NCI-H345 (cell line): ENCODE data around the gene NLRP3.
"Not testable (repeated sequence)": the region's sequence is repeated elsewhere in the genome, so short reads cannot be mapped to it uniquely, and the experiment has no call there.

Experiments used
- DNase-seq: peaks from one replicate; lab custom pipeline; 2025; lab: John Stamatoyannopoulos, UW

The NLRP3 gene

DNA sequence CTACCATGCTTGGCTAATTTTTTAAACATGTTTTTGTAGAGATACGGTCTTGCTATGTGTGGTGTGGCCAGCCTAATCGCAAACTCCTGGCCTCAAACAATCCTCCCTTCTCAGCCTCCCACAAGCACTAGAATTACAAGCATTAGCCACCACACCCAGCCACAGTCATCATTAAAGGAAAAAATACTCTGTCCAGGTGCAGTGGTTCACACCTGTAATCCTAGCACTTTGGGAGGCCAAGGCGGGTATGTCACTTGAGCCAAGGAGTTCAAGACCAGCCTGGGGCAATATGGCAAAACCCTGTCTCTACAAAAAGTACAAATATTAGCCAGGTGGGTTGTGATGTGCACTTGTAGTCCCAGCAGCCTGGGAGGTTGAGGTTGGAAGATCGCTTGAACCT is 25.0 kb upstream of the NLRP3 start:
- no peak for DNase-seq

DNA sequence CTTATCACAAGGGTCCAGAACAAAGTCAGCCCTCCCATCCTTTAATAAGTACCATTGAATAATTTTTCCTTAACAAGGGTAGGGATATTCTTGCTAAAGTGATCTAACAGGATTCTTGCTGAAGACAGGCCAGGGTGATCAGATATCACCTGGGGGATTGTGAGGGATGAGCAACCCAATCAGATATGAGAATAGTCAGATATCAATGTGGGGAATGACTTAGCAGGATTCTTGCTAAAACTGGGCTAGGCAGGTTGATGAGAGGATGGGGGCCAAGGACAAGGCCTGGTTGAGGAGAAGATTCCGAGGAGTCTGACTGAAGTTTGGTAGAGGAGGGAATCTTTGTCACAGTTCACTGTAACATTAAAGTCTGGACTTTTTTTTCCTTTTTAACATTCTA is 23.9 kb upstream of the NLRP3 start:
- no peak for DNase-seq

DNA sequence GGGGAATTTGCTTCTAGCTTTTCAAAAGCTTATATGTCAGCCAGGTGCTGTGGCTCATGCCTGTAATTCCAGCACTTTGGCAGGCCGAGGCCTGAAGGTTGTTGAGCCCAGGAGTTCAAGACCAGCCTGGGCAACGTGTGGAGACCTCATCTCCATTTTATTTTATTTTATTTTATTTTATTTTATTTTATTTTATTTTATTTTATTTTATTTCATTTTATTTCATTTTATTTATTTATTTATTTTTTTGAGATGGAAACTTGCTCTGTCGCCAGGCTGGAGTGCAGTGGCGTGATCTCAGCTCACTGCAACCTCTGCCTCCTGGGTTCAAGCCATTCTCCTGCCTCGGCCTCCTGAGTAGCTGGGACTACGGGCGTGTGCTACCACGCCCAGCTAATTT is 20.9 kb upstream of the NLRP3 start:
- DNase-seq: not testable (repeated sequence)

DNA sequence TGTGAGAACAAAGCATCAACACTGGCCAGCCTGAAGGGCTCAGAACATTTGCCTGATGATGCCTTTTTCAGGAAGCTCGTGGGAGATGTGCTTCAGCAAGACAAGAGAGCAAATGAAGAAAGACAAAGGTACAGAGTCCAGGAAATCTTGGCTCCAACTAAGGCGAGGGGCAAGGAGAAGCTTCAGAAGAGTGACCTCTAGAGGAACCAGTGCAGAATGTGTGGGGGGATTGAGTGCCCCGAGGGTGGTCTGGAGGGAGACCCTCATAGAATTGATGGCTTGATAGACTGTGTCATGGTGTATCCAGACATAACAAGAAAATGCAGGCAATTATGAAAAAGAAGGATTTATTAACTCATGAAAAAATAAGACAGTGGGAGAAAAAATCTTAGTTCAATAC is 15.3 kb upstream of the NLRP3 start:
- DNase-seq: no peak

DNA sequence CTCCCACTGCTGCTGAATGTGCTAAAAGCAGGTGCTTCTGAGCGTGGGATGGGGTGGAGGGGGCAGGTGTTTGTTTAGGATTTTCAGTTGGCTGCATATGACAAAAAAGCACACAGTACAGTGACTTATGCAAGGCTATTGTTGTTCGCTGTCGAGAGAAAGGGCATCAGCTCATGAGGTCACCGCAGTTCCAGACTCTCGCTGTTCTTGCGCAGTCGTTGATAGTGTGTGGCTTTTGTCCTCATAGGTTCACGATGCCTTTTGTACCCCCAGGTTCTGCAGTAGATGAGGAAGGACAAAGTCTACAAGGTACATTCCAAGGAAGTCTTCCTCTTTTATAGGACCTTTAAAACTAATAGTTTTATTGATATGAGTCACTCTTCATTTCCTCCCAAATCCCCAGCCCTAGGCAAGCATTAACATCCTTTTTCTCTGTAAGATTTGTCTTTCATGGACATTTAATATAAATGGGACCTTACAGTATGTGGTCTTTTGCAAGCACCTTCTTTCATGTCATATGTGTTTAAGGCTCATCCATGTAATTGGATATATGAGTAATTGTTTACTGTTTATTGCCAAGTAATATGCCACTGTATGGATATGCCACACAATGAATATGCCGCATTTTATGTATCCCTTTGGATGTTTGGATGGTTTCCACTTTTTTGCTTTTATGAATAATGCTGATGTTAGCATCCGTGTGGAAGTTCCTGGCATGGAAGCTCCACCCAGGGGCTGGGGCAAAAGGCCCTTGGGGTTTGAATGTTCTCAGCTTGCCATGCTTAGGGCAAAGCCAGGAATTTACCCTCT is 14.5 kb upstream of the NLRP3 start:
- DNase-seq: peak; percentile 85

DNA sequence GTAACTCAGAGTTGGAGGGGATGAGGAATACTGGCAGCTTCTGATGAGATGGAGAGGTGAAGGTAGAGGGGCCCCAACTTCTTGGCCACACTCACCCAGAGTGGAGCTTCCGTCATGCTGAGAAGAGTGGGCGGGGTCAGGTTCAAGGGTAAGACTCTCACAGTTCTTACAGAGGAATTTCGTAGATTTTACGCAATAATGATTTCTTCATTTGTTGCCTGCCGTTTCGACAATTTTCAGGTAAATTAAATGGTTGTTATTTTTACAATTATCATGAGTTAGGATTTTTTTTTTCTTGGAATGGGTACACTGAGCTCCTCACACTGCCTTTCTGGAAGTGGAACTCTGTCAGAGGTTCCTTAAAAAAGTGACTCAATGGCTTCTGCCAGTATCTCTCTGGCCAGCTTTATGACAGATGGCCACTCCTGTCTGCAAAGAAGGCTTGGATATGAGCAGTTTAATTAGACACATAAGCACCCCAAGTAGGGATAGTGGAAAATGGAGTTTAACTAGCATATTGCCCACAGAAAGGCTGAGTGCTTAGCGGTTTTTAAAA is 13.8 kb upstream of the NLRP3 start:
- no peak for DNase-seq

DNA sequence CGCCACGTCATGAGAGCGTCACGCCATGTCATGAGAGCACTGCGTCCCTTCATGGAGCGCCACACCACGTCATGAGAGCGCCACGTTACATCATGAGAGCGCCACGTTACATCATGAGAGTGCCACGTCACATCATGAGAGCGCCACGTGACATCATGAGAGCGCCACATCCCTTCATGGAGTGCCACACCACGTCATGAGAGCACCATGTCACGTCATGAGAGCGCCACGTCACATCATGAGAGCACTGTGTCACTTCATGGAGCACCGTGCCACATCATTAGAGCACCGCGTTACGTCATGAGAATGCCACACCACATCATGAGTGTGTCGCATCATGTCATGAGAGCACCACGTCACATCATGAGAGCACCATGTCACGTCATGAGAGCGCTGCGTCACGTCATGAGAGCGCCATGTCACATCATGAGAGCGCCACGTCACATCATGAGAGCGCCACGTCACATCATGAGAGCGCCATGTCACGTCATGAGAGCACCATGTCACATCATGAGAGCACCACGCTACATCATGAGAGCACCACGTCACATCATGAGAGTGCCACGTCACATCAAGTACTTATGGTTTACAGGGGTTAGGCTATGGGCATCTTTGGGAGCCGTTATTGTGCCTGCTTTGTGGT is 9.8 kb upstream of the NLRP3 start:
- DNase-seq: no peak

DNA sequence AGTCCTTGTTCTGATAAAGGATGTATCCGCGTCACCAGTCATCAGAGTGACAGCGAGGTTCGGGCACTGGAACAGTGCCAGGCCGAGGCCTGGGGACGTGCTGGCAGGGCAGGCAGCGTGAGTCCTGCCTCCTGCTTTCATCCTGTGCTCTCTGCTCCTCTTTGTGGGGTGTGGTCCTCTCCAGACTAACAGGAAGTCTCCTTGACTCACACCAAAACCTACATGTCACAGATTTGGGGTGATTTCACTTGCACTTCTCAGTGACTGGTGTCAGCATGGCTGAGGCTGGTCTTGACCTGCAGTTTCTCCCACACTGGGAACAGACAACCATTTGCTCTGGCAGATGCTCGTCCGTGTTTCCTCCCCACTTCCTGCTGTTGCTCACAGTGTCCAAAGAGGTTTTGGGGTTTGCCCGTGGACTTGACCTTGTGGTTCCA is 8.8 kb upstream of the NLRP3 start:
- DNase-seq: no peak

DNA sequence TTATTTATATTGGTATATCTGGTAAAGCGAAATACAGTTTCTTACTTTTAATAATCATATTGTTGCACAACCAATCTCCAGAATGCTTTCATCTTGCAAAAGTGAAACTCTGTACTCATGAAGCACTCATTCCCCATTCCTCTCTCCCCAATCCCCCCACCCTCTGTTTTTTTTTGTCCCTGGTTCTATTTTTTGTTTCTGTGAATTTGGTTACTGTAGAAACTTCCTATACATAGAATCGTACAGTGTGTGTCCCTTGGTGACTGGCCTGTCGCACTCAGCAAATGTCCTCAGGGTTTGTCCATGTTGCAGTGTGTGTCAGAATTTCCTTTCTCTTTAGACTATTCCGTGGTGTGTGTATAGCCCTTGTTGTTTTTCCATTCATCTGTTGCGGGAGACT is 7.9 kb upstream of the NLRP3 start:
- DNase-seq: no peak

DNA sequence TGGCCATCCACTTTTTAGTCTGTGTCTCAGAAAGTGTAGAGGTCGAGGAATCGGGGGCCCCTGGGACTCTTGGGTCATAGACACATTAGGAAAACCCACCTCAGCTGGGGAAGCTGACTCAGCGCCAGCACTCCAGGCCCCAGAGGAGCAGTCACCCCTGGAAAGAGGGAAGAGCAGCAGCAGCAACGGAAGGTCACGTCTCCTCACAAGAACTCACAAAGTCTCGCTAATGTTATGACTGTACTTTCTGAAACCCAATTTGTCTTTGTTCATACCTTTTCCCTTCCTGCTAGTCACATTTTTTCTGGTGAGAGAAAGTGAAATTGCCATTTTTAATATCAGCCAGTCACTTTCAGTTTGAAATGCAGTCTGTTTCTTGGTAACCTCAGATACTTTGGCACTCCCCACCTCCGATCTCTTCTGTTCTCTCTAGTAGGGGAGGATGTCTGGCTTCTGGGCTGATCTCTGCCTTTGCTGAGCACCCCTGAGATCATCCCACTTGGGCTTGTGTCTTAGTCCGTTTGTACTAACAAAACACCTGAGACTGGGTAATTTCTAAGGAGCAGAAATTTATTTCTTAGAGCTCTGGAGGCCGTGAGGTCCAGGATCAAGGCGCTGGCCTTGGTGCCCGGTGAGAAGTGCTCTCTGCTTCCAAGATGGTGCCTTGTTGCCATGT is 6.0 kb upstream of the NLRP3 start:
- DNase-seq: no peak

DNA sequence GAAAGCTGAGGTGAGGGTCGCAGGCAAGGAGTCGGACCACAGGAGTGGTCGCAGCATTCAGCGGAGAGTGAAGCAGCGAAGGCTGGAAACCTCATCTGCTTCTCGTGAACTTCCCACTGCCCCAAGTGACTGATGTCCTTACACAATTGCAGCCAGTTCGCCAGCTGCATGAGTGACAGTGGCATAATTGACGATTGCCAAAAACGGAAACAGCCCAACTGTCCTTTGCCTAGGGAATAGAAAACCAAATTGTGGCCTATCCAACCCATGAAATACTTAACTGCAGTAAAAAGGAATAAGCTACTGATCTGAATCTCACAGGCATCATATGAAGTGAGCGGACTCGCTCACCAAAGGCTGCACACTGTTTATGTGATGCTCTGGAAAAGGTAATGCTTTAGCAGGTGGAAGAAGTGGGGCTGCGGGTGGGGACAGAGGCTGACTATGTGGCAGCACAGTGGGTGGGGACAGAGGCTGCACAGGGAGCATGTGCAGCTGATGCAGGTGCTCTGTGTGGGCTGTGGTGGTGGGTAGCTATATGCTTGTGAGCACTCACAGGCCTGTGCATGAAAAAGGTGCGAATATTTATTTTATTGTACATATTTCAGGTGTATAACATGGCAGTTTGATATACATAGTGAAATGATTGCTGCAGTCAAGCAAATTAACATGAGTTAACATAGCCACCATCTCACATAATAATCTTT is 4.2 kb upstream of the NLRP3 start:
- no peak for DNase-seq

DNA sequence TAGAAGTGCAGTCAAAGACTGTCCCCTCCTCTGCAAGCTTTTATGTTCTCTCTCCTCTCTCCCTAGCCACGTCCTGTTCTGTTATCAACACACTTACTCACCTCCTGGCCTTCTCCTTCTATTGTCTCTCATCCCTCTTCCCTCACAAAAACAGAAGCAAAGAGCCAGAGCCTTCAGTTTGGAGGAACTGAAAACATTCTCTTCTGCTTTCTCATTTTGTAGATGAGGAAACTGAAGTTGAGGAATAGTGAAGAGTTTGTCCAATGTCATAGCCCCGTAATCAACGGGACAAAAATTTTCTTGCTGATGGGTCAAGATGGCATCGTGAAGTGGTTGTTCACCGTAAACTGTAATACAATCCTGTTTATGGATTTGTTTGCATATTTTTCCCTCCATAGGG is 1.9 kb downstream of the NLRP3 start:
- DNase-seq: no peak

DNA sequence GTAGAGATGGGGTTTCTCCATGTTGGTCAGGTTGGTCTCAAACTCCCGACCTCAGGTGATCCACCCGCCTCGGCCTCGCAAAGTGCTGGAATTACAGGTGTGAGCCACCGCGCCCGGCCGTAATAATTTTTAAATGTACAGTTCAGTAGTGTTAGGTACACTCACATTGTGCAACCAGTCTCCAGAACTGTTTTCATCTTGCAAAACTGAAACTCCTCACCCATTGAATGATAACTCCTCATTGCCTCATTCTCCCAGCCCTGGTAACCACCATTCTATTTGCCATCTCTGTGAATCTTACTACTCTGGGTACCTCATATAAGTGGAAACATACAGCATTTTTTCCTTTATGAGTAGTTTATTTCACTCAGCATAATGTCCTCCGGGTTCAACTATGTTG is 3.4 kb downstream of the NLRP3 start:
- no peak for DNase-seq

DNA sequence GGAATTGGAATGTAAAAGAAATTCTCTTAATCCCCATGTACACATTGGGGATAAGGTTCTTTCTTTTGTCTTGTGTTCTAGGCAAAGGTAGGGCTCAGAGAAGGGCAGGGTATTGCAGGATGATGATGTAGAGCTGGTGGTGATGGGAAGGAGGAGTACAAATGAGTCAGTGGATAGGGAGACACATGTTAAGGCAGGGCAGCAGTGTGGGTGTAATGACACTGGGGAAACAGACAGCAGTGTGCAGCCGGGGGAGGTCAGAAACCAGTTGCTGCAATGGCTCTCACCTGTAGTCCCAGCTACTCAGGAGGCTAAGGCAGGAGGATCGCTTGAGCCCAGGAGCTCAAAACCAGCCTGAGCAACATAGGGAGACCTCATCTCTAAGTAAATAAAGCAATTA is 5.1 kb downstream of the NLRP3 start:
- DNase-seq: no peak

DNA sequence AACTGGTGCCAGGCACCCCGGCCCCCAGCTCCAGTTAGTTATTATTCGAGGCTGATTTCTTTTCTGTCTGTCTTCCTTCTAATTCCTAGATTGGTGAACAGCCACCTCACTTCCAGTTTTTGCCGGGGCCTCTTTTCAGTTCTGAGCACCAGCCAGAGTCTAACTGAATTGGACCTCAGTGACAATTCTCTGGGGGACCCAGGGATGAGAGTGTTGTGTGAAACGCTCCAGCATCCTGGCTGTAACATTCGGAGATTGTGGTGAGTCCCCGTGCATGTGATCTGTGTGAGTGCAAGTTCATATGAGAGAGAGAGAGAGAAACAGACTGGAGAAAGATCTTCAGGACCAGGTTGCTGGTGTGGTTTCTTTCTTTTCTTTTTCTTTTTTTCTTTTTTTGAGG is 13.5 kb downstream of the NLRP3 start:
- DNase-seq: no peak

DNA sequence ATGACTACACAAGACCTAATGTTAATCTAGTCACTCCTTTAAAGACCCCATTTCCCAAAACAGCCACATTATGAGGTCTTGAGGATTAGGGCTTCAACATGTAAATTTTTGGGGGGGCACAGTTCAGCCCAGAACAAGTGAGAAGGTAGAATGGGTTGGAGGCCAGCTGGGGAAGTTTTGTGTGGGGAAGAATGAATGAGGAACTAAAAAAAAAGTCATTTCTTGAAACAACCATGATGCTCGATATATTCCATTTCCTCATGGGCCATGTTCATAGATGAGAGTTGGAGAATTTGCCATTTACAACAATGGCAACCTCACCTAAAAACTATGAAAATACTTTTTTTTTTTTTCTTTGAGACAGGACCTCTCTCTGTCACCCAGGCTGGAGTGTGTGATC is 14.5 kb downstream of the NLRP3 start:
- no peak for DNase-seq

DNA sequence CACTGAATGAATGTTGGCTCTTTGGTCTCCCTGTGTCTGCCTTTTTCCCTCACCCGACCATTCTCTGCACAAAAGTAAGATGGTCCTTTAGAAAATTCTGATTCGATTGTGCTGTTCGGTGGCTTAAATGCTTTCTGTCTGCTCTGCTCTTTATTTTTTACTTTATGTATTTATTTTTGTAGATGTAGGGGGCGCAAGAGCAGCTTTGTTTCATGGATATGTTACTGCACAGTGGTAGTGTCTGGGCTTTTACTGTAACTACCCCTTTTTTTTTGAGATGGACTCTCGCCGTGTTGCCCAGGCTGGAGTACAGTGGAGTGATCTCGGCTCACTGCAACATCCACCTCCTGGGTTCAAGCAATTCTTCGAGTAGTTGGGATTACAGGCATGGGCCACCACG is 15.7 kb downstream of the NLRP3 start:
- DNase-seq: no peak

DNA sequence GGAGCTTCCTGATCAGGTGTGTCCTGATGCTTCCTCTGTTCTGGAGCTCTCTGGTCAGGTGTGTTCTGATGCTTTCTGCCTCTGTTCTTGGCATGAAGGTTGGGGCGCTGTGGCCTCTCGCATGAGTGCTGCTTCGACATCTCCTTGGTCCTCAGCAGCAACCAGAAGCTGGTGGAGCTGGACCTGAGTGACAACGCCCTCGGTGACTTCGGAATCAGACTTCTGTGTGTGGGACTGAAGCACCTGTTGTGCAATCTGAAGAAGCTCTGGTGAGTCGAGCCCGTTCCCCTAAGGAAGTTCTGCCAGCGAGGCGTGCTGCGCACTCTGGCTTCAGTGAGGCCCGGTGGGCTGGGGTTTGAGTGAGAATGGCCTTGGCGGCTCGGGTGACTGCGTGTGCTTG is 18.0 kb downstream of the NLRP3 start:
- no peak for DNase-seq

DNA sequence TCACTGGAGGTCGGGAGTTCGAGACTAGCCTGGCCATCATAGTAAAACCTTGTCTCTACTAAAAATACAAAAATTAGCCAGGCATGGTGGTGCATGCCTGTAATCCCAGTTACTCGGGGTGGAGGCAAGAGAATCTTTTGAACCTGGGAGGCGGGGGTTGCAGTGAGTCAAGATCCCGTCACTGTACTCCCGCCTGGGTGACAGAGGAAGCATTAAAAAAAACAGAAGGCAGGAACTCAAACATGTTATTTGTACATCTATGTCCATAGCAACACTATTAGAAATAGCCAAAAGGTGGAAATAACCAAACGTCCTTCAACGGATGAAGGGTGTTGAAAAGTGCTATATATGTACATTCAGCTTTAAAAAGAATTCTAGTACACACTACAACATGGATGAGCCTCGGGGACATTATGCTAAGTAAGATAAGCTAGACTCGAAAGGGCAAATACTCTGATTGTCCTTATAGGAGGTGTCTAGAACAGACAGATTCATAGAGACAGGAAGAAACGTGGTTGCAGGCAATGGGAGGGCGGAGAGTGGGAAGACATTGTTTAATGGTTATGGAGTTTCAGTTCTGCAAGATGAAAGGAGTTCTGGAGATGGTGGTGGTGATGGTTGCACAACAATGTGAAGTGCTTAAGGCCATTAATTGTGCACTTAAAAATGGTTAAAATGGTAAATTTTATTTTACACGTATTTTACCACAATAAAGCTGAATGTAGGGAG is 19.2 kb downstream of the NLRP3 start:
- no peak for DNase-seq

DNA sequence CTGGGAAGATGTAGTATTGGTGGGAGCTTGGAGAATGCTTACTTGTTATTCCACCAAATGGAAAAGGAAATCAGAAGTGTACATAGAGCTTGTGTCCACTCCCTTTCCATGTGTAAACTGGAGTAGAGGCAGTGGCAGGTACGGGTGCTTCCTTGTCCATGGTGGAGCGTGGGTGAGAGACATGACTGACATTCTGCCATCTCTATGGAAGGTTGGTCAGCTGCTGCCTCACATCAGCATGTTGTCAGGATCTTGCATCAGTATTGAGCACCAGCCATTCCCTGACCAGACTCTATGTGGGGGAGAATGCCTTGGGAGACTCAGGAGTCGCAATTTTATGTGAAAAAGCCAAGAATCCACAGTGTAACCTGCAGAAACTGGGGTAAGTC is 19.8 kb downstream of the NLRP3 start:
- DNase-seq: no peak
